GM13976 (cell line): ENCODE results near the gene RPA3.

Experiments
- DNase-seq: peaks from one replicate; pipeline ENCODE4 v3.0.0; 2012; ENCODE audit warnings: low spot score
- in situ Hi-C: fragments of 300-500 bp; cut with MboI; formaldehyde crosslinking; loops from one replicate; pipeline ENCODE4 v1.12.0; 2022; ENCODE audit warnings: low sequenced_read_pairs, mixed read lengths, inconsistent platforms; ENCODE audit not compliant: unreplicated experiment
- TF ChIP-seq, protein P1 (sequence below): IDR thresholded peaks from 2 replicates; pipeline ENCODE4 v1.5.1; 2012; ENCODE audit warnings: borderline replicate concordance, mild to moderate bottlenecking; ENCODE audit not compliant: insufficient read depth; ENCODE audit errors: extremely low read depth, missing control alignments, control extremely low read depth

Gene RPA3

DNA sequence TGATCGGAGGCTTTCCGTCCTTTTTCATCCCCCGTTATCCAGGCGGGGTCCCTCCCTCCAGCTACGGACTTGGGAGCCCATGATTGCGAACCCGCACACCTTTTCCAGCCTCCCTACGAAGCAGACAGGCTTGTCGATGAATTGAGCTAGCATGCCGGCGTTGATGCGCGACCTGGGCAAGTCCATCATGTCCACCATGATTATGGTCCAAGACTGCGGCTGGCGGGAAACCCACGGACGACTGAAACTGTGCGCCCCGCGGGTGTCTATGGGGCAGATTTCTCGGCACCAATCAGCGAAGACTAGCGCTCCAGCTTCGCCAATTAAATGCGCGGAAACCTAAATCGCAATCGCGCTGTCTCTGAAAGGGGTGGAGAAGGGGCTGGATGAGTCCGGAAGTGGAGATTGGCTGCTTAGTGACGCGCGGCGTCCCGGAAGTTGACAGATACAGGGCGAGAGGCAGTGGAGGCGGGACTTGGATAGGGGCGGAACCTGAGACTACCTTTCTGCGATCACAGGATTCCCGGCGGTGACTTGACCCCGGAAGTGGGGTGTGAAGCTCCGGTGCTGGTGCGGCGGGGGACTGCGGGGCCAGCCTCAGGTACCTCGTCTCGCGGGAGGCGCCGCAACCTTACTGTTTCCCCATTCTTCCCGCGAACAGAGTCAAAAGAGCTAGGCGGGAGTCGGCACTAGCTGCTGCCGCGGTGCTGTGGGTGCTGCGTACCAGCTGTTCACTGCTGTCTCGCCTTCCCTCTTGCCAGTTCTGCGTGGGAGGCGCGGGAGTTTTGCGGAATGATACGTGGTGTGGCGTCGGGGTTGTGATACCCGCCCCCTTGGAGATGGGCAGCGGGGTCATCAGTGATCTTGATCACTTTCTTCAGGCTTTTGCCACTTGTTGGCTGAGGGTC, 77.9 kb downstream of the RPA3 start, which contains the start of gene UMAD1:
Gene UMAD1, plus strand, starts transcription at position 532 of the 908 bp plus-strand sequence. CDS start 32,620 bp downstream, outside the sequence.
- TF ChIP-seq, protein P1, sequence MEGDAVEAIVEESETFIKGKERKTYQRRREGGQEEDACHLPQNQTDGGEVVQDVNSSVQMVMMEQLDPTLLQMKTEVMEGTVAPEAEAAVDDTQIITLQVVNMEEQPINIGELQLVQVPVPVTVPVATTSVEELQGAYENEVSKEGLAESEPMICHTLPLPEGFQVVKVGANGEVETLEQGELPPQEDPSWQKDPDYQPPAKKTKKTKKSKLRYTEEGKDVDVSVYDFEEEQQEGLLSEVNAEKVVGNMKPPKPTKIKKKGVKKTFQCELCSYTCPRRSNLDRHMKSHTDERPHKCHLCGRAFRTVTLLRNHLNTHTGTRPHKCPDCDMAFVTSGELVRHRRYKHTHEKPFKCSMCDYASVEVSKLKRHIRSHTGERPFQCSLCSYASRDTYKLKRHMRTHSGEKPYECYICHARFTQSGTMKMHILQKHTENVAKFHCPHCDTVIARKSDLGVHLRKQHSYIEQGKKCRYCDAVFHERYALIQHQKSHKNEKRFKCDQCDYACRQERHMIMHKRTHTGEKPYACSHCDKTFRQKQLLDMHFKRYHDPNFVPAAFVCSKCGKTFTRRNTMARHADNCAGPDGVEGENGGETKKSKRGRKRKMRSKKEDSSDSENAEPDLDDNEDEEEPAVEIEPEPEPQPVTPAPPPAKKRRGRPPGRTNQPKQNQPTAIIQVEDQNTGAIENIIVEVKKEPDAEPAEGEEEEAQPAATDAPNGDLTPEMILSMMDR = no peak
- in situ Hi-C loops = no loop called here
- DNase-seq = peak; percentile 93

DNA sequence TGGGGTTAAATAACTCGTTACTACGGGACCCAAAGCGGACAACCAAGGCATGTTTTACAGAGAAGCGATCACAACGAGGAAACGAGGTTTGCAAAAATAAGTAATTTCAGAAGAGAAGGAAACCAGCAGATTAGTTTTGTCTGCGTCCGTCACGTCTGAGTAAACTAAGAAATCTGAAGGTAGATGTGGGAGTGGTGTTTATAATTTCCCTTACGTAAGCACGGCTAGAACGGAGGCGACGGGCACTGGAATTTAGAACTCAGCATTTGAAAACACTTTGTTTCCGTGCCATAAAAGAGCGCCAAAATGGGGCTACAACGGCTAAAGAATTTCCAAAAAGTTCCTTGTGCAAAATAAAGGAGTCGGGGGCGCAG, 78.6 kb downstream of the RPA3 start:
- TF ChIP-seq, protein P1 = no peak
- in situ Hi-C loops = no loop called here
- peak; percentile 36 for DNase-seq

DNA sequence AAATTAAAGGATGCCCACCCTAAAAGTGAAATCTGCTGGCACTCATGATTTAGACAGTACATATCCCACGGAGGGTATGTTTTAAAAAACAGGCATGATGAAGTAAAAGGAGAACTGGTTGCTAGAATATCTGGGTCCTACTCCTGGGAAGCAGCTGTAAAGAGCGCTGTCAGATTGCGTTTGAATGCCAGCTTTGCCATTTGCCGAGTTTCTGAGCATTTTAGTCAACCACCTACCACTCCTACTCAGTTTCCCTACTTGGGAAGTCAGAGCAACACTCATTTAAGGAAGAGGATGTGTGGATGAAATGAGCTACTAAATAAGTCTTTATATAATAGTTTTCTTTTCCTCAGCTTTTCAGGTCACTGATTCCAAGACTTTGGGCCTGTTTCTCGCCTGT, 79.0 kb downstream of the RPA3 start:
- in situ Hi-C loops = no loop called here
- TF ChIP-seq, protein P1 = no peak
- DNase-seq = no peak

DNA sequence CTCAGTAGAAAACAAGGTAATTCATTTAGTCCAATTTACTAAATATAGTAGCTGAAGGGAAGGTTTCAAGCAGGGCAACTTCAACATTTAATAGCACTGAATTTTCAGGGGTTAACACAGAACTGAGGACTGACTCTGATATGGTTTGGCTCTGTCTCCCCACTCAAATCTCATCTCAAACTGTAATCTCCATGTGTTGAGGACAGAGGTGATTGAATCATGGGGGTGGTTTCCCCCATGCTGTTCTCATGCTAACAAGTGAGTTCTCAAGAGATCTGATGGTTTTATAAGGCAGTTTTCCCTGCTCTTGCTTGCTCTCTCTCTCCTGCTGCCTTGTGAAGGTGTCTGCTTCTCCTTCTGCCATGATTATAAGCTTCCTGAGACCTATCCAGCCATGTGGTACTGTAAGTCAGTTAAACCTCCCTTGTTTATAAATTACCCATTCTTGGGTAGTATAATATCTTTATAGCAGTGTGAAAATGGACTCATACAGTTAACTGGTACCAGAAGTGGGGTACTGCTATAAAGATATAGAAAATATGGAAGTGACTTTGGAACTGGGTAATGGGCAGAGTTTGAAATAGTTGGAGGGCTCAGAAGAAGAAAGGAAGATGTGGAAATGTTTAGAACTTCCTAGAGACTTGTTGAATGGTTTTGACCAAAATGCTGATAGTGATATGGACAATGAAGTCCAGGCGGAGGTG, 87.6 kb downstream of the RPA3 start:
- TF ChIP-seq, protein P1 = no peak
- no peak for DNase-seq
- in situ Hi-C loops = no loop called here

DNA sequence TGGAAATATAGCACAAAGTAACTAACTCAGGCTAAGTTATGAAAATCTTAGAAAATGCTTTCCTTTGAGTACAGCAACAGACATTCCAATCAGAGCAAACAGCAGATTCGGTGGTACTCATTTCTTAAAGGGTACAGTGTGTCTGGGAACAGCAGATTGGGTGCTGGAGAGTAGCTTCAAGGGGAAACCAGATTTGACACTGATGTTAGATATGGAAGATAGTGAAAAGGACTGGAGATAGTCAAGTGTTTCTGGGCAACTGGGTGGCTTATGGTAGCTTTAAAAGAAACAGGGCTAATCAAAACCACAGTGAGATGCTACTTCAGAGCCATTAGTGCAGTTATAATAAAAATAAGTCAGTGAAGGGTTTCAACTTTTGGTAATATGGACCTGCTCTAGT, 89.9 kb downstream of the RPA3 start:
- DNase-seq = no peak
- TF ChIP-seq, protein P1 = no peak
- in situ Hi-C loops = no loop called here

DNA sequence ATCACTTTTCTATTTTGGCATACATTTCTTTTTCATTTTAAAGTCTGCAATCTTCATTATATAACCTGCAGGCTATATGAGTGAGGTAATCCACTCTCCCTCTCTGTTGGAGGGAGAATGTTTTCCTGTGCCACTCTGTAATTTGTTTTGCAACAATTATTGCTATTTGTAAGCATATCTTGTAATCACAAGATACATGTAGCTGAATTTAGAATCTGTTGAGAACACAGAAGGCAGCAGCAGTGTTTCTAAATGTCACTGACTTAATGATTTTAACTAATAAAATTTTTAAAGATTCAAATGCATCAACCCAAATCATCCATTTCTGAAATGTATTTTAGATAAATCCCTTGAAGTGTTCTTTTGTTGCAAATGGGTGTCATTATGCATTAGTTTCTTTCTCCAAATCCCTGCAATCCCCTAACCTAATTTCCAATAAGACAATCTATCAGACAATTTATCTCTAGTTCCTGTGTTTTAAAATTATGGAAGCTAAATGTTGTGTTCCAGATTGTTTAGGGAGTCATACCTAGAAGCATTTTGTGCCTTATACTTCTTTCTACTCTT, 97.7 kb downstream of the RPA3 start:
- in situ Hi-C loops = no loop called here
- TF ChIP-seq, protein P1 = no peak
- DNase-seq = no peak
